DMS53 (cell line): Measurements from ENCODE around the gene GOLGA3.
"Not testable (repeated sequence)": the region's sequence is repeated elsewhere in the genome, so short reads cannot be mapped to it uniquely, and the experiment has no call there.

ENCODE experiments used
- DNase-seq: peaks from one replicate; lab custom pipeline; 2025; lab: John Stamatoyannopoulos, UW

The GOLGA3 gene

GRCh38 chr12:132753670-132754069 lies 75.0 kb downstream of the GOLGA3 start:
- DNase-seq: not testable (repeated sequence)

- no peak for DNase-seq
These were observed 80.3 kb downstream of the GOLGA3 start for GRCh38 chr12:132748319-132748718.

GRCh38 chr12:132747896-132748295 lies 80.8 kb downstream of the GOLGA3 start:
- no peak for DNase-seq

- DNase-seq: no peak
These were observed 81.3 kb downstream of the GOLGA3 start for GRCh38 chr12:132747395-132747794.

DNA sequence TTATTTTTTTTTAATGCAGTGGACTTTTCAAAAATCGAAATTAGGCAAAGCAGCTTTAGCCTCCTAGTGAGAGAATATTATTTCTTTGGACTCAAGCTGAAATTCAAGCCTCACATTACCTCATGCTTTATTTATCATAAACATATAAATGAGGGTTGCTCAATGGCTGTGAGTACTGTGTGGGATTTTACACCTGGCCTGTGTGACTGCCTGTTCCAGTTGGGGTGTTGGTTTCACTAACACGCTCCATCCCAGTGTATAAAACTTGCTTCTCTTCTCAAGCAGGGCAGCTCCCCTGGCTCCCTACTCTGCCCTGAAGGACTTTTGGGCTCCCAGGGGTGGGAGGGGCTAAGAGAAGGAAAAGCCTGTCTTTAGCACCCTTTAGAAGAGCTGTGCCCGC lies 82.1 kb downstream of the GOLGA3 start:
- DNase-seq: no peak

GRCh38 chr12:132743831-132744230 lies 84.8 kb downstream of the GOLGA3 start:
- no peak for DNase-seq

GRCh38 chr12:132741620-132742019 lies 87.0 kb downstream of the GOLGA3 start:
- no peak for DNase-seq

- no peak for DNase-seq
These were observed 88.0 kb downstream of the GOLGA3 start for GRCh38 chr12:132740652-132741051.

GRCh38 chr12:132740313-132740646 lies 88.4 kb downstream of the GOLGA3 start:
- no peak for DNase-seq

GRCh38 chr12:132739600-132740312 lies 88.9 kb downstream of the GOLGA3 start:
- no peak for DNase-seq

GRCh38 chr12:132736913-132737312 lies 91.8 kb downstream of the GOLGA3 start:
- DNase-seq: no peak

DNA sequence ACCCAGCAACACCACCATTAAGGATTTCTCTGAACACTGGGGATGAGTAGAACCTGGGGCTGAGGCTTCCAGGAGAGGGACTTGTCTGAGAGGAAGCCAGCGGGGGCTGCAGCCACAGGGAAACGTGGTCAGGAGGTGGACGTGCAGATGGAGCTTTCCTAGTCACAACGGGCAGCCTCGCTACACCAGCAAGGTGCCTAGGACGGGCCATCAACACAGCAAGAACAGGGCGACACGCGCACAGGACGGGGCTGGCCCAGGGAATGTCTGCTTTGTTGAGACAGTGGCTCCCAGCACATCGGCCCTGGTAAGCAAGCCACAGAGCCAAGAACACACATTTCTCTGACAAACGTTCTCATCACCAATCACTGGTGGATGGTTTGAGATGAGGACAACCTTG lies 92.3 kb downstream of the GOLGA3 start:
- no peak for DNase-seq

DNA sequence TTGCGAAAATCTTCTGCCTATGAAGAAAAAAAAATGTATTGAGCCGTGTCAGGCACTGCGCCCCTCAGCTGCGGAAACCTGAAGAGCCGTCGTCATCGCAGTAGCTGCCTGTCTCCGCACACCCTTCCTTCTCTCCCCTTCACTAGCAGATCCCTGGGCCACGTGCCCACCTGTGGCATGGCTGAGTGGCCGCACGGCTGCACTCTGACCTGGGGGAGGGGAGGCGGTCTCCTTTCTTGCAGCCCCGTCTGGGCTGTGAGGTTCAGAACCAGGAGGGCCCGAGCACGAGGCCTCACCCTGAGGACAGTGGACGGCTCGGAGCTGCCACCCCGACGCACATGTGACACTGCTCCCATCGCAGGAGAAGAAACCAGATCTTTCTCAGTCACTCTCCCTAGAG lies 93.2 kb downstream of the GOLGA3 start:
- DNase-seq: no peak

GRCh38 chr12:132734206-132734605 lies 94.5 kb downstream of the GOLGA3 start:
- no peak for DNase-seq

DNA sequence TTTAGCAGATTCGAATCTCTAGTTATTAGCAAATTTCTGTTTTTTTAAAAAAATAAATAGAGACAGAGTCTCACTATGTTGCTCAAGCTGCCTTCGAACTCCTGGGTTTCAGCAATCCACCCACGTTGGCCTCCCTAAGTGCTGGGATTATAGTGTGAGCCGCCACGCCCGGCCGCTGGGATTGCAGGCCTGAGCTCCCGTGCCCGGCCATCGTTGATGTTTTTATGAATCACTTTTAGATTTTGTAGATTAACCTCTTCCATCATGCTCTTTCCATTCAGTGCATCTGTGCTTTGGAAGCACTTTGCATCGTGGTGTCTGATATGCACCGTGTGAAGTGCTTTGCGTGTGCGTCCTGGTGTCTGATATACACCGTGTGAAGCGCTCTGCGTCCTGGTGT lies 97.1 kb downstream of the GOLGA3 start:
- DNase-seq: no peak

DNA sequence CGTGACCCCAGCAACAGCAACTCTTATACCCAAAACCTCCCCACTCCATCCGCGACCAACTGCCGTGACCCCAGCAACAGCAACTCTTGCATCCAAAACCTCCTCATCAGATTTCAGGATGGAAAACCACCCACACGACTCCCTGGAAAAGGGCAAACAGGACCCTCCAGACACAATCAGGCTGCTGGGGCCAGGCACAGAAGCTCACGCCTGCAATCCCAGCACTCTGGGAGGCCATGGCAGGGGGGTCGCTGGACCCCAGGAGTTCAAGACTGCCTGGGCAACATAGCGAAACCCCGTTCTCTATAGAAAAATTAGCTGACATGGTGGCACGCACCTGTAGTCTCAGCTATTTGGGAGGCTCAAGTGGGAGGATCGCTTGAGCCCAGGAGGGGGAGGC lies 98.3 kb downstream of the GOLGA3 start:
- no peak for DNase-seq

- DNase-seq: peak; percentile 63
These were observed 98.9 kb downstream of the GOLGA3 start for GRCh38 chr12:132729541-132730320.

DNA sequence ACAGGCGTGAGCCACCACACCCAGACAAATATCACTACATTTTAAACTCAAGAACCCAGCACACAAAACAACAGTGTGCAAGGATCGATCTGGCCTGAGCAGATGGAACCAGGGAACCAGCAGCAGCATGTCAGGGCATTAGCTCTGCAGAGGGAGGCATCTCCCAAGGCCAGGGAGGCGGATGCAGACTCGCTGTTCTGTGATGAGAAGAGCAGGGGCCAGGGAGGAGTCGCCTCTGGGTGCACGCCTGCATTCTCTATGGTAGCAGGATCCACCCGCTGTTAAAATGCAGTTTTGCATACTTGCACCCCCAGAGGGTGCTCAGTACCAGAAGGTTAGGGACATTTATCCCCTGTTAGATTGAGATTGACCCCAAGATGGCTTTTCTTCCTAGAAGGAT lies 100.2 kb downstream of the GOLGA3 start:
- no peak for DNase-seq

GRCh38 chr12:132727091-132727794 lies 101.4 kb downstream of the GOLGA3 start:
- no peak for DNase-seq

- DNase-seq: no peak
These were observed 102.3 kb downstream of the GOLGA3 start for GRCh38 chr12:132726386-132726785.

DNA sequence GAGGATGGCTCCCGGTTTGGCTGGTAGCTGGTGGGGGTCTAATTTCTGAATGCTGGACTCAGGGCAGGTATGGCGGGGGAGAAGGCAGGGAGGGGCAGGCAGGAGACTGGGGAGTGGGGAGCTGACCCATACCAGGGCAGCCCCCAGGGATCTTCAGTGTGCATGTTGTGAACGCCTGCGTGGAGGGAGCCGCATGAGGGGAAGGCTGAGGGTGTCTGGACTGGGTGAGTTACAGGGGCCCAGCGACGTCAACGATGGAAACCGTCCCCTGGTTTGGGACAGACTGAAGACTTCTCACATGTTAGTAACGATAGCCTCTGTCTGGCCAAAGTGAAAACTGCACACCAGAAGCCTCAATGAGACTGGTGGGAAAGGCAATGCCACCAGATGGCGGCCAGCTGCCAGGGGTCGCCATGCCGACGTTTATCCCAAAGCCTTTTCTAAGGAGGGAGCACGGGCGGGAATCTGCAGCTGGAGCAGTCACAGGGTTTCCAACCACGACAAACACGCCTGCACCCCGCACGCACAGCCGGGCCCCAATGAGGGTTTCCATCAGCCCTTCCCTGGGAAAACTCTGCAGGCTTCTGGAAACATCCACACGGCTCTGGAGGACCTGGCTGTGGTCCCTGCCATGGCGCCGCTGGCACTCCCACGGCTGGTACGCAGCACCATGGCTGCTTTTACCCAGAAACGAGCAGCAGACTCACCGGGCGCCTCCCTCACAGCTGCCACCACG lies 104.0 kb downstream of the GOLGA3 start:
- DNase-seq: no peak

GRCh38 chr12:132723764-132724140 lies 104.9 kb downstream of the GOLGA3 start:
- no peak for DNase-seq
